LNCaP clone FGC (cell line): ENCODE data around the gene WIPF2.

Source experiments
- DNase-seq: peaks from one replicate; pipeline ENCODE4 v3.0.0-alpha.2; 2011; ENCODE audit warnings: low read depth
- H3K4me3 ChIP-seq: 2 replicates; pipeline ENCODE4 v1.5.1; 2011; ENCODE audit warnings: mild to moderate bottlenecking, low read depth, low read length, control low read depth
- CTCF ChIP-seq: IDR thresholded peaks from 2 replicates; pipeline ENCODE4 v1.5.1; 2012; ENCODE audit warnings: mild to moderate bottlenecking; ENCODE audit not compliant: control insufficient read depth, insufficient read depth; ENCODE audit errors: extremely low read depth

Gene WIPF2

GRCh38 chr17:40320756-40321523 is 101.8 kb downstream of the WIPF2 start:
- no peak for TF ChIP-seq CTCF
- DNase-seq = no peak
- no peak overlapping the region for H3K4me3 ChIP-seq

GRCh38 chr17:40321524-40321929 is 102.4 kb downstream of the WIPF2 start:
- DNase-seq = no peak
- H3K4me3 ChIP-seq = no peak overlapping the region
- TF ChIP-seq CTCF = no peak

DNA sequence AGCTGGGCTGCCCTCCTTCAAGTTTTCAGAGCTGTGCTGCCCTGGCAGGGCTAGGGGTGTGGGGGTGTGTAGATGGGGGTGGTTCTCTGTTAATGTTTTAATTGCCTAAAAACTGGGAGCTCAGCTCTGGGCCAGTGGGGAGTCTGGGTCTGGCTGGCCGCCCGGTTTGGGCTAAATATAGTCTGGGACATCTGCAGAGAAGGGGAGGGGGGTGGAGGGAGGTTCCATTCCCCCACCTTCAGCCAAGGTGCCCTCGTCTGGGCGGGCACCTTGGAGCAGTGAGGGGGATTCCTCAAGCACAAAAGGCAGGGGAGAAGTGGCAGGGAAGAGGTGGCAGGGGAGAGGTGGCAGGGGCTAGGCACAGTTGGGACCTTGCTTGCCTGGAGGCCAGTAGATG is 102.9 kb downstream of the WIPF2 start:
- DNase-seq = no peak
- TF ChIP-seq CTCF = no peak
- H3K4me3 ChIP-seq = no peak overlapping the region

- no peak overlapping the region for H3K4me3 ChIP-seq
- no peak for DNase-seq
- TF ChIP-seq CTCF = no peak
These were observed 103.5 kb downstream of the WIPF2 start for GRCh38 chr17:40322358-40323315.

DNA sequence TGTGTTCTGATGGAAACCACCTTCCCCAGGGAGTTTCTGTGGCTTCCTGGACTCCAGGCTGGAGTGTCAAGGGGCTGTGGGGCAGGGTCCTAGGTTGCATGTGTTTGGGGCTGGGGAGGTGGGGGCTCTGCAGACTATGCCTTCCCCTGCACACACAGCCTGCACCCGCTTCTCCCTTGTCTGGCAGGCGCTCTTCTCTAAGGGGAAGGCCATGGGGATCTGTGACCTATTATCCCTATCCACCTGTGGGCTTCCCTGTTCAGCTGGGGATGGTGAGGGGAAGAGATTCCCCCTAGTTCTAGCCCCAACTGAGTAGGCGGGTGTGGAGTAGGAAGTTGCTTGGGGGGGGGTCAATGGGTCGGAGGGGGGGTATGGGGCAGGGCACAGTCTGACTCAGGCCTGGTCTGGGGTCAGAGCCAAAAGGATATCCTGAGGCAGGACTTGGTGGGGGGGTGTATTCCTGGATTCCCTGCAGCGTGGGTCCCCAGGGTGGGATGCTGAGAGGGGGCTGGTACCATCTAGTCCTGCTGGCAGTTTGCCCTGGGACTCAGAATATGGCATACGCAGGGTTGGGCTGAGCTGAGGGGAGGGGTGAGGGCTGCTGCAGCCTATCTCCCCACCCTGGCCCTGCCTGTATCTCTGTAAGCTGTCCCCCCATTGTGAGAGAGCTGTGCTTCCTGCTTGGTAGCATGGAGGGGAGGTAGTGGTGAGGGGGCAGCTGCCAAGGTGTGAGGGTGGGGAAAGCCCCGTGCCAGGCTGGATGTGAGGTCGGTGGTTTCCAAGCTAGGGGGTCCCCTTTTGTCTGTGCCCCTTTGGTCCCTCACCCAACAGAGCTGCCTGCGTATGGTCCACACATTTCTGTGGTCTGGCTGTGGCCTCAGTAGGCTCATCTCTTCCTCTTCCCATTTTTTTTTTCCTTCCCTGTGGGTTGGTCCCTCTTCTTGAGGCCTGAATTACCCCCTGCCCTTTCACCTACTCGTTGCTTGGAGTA is 104.6 kb downstream of the WIPF2 start:
- no peak for TF ChIP-seq CTCF
- no peak for DNase-seq
- no peak overlapping the region for H3K4me3 ChIP-seq
